CD14-positive monocyte (primary cell): ENCODE results near the gene EPS8L1. TPM values are rescaled to one million over a fixed set of nuclear protein-coding genes. Genes with fewer than 3 reads are reported as not detected.

Experiments
- DNase-seq, 3 donors: peaks; one replicate each; pipeline ENCODE4 v3.0.0-alpha.2; 2011 to 2022
- H2AFZ ChIP-seq: 2 replicates; pipeline ENCODE4 v1.6.0; 2012; ENCODE audit warnings: mild to moderate bottlenecking, low read depth, low read length, inconsistent platforms; ENCODE audit not compliant: insufficient read depth, poor library complexity, severe bottlenecking
- H3K27ac ChIP-seq, 2 donors: 1 replicate in 1 of 2; 2 replicates in 1 of 2; pipeline ENCODE4 v1.5.1; 2012 to 2013; ENCODE audit warnings: low read length in 2 of 2, control low read depth in 1 of 2, inconsistent platforms in 1 of 2, low read depth in 1 of 2, mild to moderate bottlenecking in 1 of 2
- H3K27me3 ChIP-seq, 2 donors: one replicate each; pipeline versions ENCODE4 v1.6.0 to v1.6.1; 2011 to 2013; ENCODE audit warnings: low read length in 2 of 2; ENCODE audit not compliant: control insufficient read depth in 2 of 2, insufficient read depth in 2 of 2
- H3K36me3 ChIP-seq, 2 donors: replicated peaks in 1 of 2; 1 replicate in 1 of 2; 2 replicates in 1 of 2; pipeline versions ENCODE4 v1.5.1 to v1.6.1; 2012 to 2013; ENCODE audit warnings: low read length in 2 of 2, control low read depth in 1 of 2, inconsistent platforms in 1 of 2, mild to moderate bottlenecking in 1 of 2; ENCODE audit not compliant: insufficient read depth in 2 of 2, control insufficient read depth in 1 of 2
- H3K4me1 ChIP-seq, 2 donors: 1 replicate in 1 of 2; 2 replicates in 1 of 2; pipeline versions ENCODE4 v1.5.1 to v1.6.1; 2012 to 2013; ENCODE audit warnings: low read length in 2 of 2, control low read depth in 1 of 2, inconsistent platforms in 1 of 2, mild to moderate bottlenecking in 1 of 2, moderate library complexity in 1 of 2; ENCODE audit not compliant: insufficient read depth in 2 of 2, control insufficient read depth in 1 of 2
- H3K4me2 ChIP-seq: replicated peaks from 2 replicates; pipeline ENCODE3; 2012; ENCODE audit warnings: low read length, moderate library complexity, mild to moderate bottlenecking; ENCODE audit not compliant: poor library complexity, severe bottlenecking; ENCODE audit errors: extremely low read depth
- H3K4me3 ChIP-seq, 3 experiments: fragments of 200-600 bp in 1 of 3; sonication (generic) in 1 of 3; replicated peaks in 1 of 3; 1 replicate in 2 of 3; 2 replicates in 1 of 3; pipeline ENCODE4 v1.5.1; 2011 to 2013; ENCODE audit warnings: low read length in 3 of 3, mild to moderate bottlenecking in 3 of 3, control low read depth in 2 of 3, low read depth in 2 of 3, inconsistent platforms in 1 of 3, moderate library complexity in 1 of 3
- H3K79me2 ChIP-seq: 2 replicates; pipeline ENCODE4 v1.6.0; 2012; ENCODE audit warnings: mild to moderate bottlenecking, control low read depth, inconsistent platforms, low read length, moderate library complexity; ENCODE audit not compliant: insufficient read depth
- H3K9ac ChIP-seq: 2 replicates; pipeline ENCODE4 v1.6.0; 2017; ENCODE audit warnings: low read length, mild to moderate bottlenecking; ENCODE audit not compliant: insufficient read depth, poor library complexity, severe bottlenecking
- H3K9me3 ChIP-seq, 2 donors: replicated peaks in 1 of 2; 1 replicate in 1 of 2; 2 replicates in 1 of 2; pipeline versions ENCODE4 v1.5.1 to v1.6.1; 2012 to 2013; ENCODE audit warnings: low read length in 2 of 2, control low read depth in 1 of 2; ENCODE audit not compliant: control insufficient read depth in 1 of 2, insufficient read depth in 1 of 2
- H4K20me1 ChIP-seq: 2 replicates; pipeline ENCODE4 v1.6.0; 2012; ENCODE audit warnings: mild to moderate bottlenecking, low read length, control low read depth, moderate library complexity; ENCODE audit not compliant: insufficient read depth
- H3K27ac Mint-ChIP-seq, 7 donors: one replicate each; pipeline ENCODE4 v1.8.0; 2020; ENCODE audit warnings: mild to moderate bottlenecking in 7 of 7, mixed read lengths in 7 of 7, moderate library complexity in 6 of 7, inconsistent platforms in 2 of 7
- H3K27me3 Mint-ChIP-seq, 3 donors: one replicate each; pipeline ENCODE4 v1.8.0; 2021 to 2022; ENCODE audit warnings: low read depth in 3 of 3, mild to moderate bottlenecking in 3 of 3, mixed read lengths in 3 of 3, moderate library complexity in 3 of 3, inconsistent platforms in 1 of 3
- H3K36me3 Mint-ChIP-seq, 2 donors: one replicate each; pipeline ENCODE4 v1.8.0; 2020; ENCODE audit warnings: mixed read lengths in 2 of 2, inconsistent platforms in 1 of 2, mild to moderate bottlenecking in 1 of 2
- H3K4me1 Mint-ChIP-seq: one replicate; pipeline ENCODE4 v1.8.0; 2020; ENCODE audit warnings: mild to moderate bottlenecking, mixed read lengths
- H3K4me3 Mint-ChIP-seq, 2 donors: one replicate each; pipeline ENCODE4 v1.8.0; 2020; ENCODE audit warnings: mild to moderate bottlenecking in 2 of 2, mixed read lengths in 2 of 2, moderate library complexity in 1 of 2
- H3K9me3 Mint-ChIP-seq, 7 donors: one replicate each; pipeline ENCODE4 v1.8.0; 2020 to 2022; ENCODE audit warnings: mixed read lengths in 7 of 7, mild to moderate bottlenecking in 6 of 7, moderate library complexity in 6 of 7, inconsistent platforms in 2 of 7
- WGBS: methylation state at CpG from one replicate; pipeline ENCODE4 v1.1.5; 2013; ENCODE audit warnings: missing lambda C conversion rate; ENCODE audit not compliant: insufficient coverage; 5-methylcytosine and 5-hydroxymethylcytosine counted together
- intact Hi-C, 2 donors: fragments of 100-400 bp; cut with micrococcal nuclease; formaldehyde crosslinking; loops; one replicate each; pipeline versions ENCODE4 v1.15.0 to v1.15.1; 2023
- polyA plus RNA-seq, 3 donors: library from polyadenylated mRNA; depleted of rRNA in 1 of 3; unstranded in 2 of 3; stranded (reverse) in 1 of 3; fragments of 300-500 nt in 2 of 3; fragments of >200 nt in 1 of 3; fragmentation: Illumina TruSeq in 2 of 3; gene quantifications; 1 replicate in 2 of 3; 2 replicates in 1 of 3; pipeline ENCODE4 v1.2.3, GENCODE V29; 2012 to 2021
- TF ChIP-seq, protein P1 (sequence below): fragments of 200-600 bp; IDR thresholded peaks from one replicate; pipeline ENCODE4 v1.8.0; 2022; ENCODE audit warnings: antibody characterized with exemption, mild to moderate bottlenecking

Gene EPS8L1
- polyA plus RNA-seq, 3 donors: 1.5 to 5.0 (median 1.8) TPM

DNA sequence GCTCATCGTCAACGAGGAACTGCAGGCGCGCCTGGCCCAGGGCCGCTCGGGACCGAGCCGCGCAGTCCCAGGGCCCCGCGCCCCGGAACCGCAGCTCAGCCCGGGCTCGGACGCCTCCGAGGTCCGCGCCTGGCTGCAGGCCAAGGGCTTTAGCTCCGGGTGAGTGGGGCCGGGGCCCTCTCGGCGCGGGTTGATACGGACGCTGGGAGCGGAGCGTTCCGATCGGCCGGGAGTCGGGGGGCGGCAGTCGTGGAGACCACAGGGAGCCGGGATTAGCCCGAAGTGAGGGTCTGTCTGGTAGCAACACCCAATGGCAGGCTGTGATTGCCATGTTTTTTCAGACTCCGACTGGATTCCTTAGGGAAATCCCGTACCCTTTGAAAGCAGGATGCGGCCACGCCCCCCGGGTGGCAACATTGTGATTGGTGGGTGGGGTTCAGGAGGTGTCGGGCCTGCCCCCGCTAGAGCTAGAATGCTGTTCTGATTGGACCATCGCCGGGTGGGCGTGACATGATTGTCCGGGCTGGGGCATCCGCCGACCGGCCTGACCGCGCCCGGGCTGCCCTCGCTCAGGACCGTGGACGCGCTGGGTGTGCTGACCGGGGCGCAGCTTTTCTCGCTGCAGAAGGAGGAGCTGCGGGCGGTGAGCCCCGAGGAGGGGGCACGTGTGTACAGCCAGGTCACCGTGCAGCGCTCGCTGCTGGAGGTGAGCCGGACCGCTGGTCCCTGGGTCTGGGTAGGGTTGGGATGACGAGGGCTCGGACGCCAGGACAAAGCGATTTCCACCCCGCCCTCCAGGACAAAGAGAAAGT is 11.3 kb downstream of the EPS8L1 start:
- Histone ChIP-seq H3K36me3 (peaks cover 14 to 28% of the 10 kb centered on the region in 2 donors), H2AFZ (no peak overlapping the region), H3K27ac (no peak overlapping the region), H3K9me3 (peaks cover 7 to 19% of the 10 kb centered on the region in 2 donors), H3K27me3 (peaks cover 31 to 66% of the 10 kb centered on the region in 2 donors), H3K4me1 (peaks cover 27 to 28% of the 10 kb centered on the region in 2 donors), H3K4me2 (peak overlapping the region; percentile 62), H4K20me1 (peaks cover 61% of the 10 kb centered on the region), H3K79me2 (no peaks in the 10 kb centered on the region), H3K9ac (no peak overlapping the region), H3K4me3 (peak overlapping the region in 1 of 3 experiments; percentile 61)
- WGBS: under 1% methylated on average over 73 of the region's 74 CpGs
- Mint-ChIP-seq H3K4me3 (peak overlapping the region; percentile 70 to 91), H3K36me3 (peaks cover 41 to 45% of the 10 kb centered on the region in 2 donors), H3K27ac (peak overlapping the region in 3 of 7 donors; percentile 15 to 55 (median 35)), H3K4me1 (peaks cover 35% of the 10 kb centered on the region), H3K27me3 (peaks cover 60 to 73% (median 69%) of the 10 kb centered on the region in 3 donors), H3K9me3 (peaks cover 4 to 28% (median 20%) of the 10 kb centered on the region in 7 donors)
- TF ChIP-seq, protein P1, sequence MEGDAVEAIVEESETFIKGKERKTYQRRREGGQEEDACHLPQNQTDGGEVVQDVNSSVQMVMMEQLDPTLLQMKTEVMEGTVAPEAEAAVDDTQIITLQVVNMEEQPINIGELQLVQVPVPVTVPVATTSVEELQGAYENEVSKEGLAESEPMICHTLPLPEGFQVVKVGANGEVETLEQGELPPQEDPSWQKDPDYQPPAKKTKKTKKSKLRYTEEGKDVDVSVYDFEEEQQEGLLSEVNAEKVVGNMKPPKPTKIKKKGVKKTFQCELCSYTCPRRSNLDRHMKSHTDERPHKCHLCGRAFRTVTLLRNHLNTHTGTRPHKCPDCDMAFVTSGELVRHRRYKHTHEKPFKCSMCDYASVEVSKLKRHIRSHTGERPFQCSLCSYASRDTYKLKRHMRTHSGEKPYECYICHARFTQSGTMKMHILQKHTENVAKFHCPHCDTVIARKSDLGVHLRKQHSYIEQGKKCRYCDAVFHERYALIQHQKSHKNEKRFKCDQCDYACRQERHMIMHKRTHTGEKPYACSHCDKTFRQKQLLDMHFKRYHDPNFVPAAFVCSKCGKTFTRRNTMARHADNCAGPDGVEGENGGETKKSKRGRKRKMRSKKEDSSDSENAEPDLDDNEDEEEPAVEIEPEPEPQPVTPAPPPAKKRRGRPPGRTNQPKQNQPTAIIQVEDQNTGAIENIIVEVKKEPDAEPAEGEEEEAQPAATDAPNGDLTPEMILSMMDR: no peak
- intact Hi-C loops: loop anchor here in 1 of 2 donors (10.0 kb wide), 1 partner anchor 78 kb away; the partner anchor contains the start of gene DNAAF3
- DNase-seq: peak in 2 of 3 donors; percentile 32 to 61

DNA sequence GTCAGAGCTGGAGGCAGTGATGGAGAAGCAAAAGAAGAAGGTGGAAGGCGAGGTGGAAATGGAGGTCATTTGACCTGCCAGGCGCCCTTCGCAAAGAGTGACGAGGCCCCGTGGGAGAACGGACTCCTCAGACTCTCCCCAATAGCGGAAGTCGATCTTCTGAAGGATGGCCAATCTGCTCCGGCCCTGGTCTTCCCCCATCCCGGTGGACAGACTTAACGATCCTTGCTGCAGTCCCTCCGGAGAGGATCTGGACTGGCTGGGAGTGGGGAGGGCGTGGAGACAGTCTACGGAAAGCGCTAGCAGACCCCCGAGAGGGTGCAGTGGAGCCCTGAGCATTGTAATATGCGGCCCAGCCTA is 11.9 kb downstream of the EPS8L1 start:
- peak; percentile 31 to 58 (median 46) for DNase-seq
- no peak overlapping the region for H3K27ac ChIP-seq
- peak overlapping the region in 1 of 3 experiments; percentile 61 for H3K4me3 ChIP-seq
- peak overlapping the region; percentile 62 for H3K4me2 ChIP-seq
- Mint-ChIP-seq H3K4me1 (peaks cover 30% of the 10 kb centered on the region), H3K27me3 (peaks cover 56 to 67% (median 64%) of the 10 kb centered on the region in 3 donors), H3K36me3 (peaks cover 37 to 41% of the 10 kb centered on the region in 2 donors), H3K27ac (peak overlapping the region in 3 of 7 donors; percentile 15 to 55 (median 35)), H3K9me3 (peaks cover under 1 to 23% (median 16%) of the 10 kb centered on the region in 7 donors), H3K4me3 (peak overlapping the region; percentile 70 to 91)
- H4K20me1 ChIP-seq: peaks cover 67% of the 10 kb centered on the region
- H3K27me3 ChIP-seq: peaks cover 26 to 60% of the 10 kb centered on the region in 2 donors
- peaks cover 1 to 13% of the 10 kb centered on the region in 2 donors for H3K9me3 ChIP-seq
- intact Hi-C loops: loop anchor here in 1 of 2 donors (10.0 kb wide), 1 partner anchor 77 kb away; the partner anchor contains the start of gene DNAAF3
- H2AFZ ChIP-seq: no peak overlapping the region
- H3K9ac ChIP-seq: no peak overlapping the region
- H3K4me1 ChIP-seq: peaks cover 21 to 22% of the 10 kb centered on the region in 2 donors
- H3K36me3 ChIP-seq: peaks cover 17 to 33% of the 10 kb centered on the region in 2 donors
- 42% methylated on average over 11 of the region's 17 CpGs for WGBS
- no peaks in the 10 kb centered on the region for H3K79me2 ChIP-seq
- TF ChIP-seq, protein P1: no peak
